ENCODE results near the gene AHI1. TPM values are rescaled to one million over a fixed set of nuclear protein-coding genes. Genes with fewer than 3 reads are reported as not detected.

AHI1 gene
- total RNA-seq, 2 donors from 2014 or later, result 18.0 to 37.9 TPM

- TF ChIP-seq POLR2A (IDR thresholded peaks at IDR 0.05) (no peak), POLR2AphosphoS5 (IDR thresholded peaks at IDR 0.05) (no peak)
- TF ChIP-seq, protein P1, sequence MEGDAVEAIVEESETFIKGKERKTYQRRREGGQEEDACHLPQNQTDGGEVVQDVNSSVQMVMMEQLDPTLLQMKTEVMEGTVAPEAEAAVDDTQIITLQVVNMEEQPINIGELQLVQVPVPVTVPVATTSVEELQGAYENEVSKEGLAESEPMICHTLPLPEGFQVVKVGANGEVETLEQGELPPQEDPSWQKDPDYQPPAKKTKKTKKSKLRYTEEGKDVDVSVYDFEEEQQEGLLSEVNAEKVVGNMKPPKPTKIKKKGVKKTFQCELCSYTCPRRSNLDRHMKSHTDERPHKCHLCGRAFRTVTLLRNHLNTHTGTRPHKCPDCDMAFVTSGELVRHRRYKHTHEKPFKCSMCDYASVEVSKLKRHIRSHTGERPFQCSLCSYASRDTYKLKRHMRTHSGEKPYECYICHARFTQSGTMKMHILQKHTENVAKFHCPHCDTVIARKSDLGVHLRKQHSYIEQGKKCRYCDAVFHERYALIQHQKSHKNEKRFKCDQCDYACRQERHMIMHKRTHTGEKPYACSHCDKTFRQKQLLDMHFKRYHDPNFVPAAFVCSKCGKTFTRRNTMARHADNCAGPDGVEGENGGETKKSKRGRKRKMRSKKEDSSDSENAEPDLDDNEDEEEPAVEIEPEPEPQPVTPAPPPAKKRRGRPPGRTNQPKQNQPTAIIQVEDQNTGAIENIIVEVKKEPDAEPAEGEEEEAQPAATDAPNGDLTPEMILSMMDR (IDR thresholded peaks at IDR 0.05), result no peak
- Histone ChIP-seq H3K27ac (no peak overlapping the region), H3K9me3 (no peaks in the 10 kb centered on the region), H3K27me3 (replicated peaks; ENCODE audit: insufficient read depth) (no peaks in the 10 kb centered on the region), H3K4me3 (no peak overlapping the region), H3K36me3 (no peaks in the 10 kb centered on the region), H3K4me1 (replicated peaks) (no peaks in the 10 kb centered on the region)
- intact Hi-C loops (cut with DNase I), result no loop called here
- WGBS, result 67% methylated on average over 6 of the region's 6 CpGs
- no peak for DNase-seq (ENCODE audit: low spot score)
Measured at GRCh38 chr6:135522965-135523692, 25.6 kb upstream of the AHI1 start.

DNA sequence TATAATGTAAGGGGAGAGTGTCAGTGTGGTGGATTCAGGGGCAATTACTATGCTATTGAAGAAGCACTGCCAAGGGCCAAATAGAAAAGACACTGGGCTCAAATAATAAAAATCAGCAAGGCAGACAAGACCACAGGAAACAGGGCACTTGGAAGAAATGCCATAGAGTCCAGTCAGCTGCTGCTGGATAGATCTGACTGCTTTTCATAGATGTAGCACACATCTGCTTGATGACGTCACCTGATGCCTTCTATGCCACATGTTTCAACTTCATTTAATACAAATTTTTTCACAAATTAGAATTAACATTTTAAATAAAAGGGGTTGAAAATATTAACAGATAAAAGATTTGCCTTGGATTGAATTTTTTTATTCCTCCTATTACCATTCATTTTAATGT, 23.9 kb upstream of the AHI1 start:
- Histone ChIP-seq H3K36me3 (no peaks in the 10 kb centered on the region), H3K4me1 (replicated peaks) (no peaks in the 10 kb centered on the region), H3K27me3 (replicated peaks; ENCODE audit: insufficient read depth) (no peaks in the 10 kb centered on the region), H3K9me3 (no peaks in the 10 kb centered on the region), H3K4me3 (no peak overlapping the region), H3K27ac (no peak overlapping the region)
- TF ChIP-seq POLR2AphosphoS5 (IDR thresholded peaks at IDR 0.05), result no peak
- TF ChIP-seq, protein P1 (IDR thresholded peaks at IDR 0.05), result no peak
- no peak for TF ChIP-seq POLR2A (IDR thresholded peaks at IDR 0.05)
- DNase-seq (ENCODE audit: low spot score), result no peak
- WGBS, result 94% methylated on average over 1 of the region's 1 CpG
- intact Hi-C loops (cut with DNase I), result no loop called here

DNA sequence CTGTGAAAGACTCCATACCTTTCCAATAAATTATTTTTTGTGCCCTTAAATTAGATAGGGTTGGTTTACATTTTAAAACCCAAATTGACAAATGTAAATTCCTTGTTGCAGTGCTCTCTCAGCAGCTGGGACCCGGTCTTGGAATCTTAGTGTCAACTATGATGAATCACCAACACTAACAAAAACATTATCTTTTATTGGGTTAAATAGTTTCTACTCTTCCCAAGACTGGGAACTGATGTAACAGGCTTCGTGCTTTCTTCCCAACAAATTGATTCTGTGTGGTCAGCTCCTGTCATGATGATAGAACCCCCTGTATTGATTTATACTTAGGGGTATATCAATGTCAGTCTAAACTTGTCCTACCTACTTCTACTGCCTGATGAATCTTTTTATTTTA, 23.2 kb upstream of the AHI1 start:
- DNase-seq (ENCODE audit: low spot score), result no peak
- H3K27ac ChIP-seq, result no peak overlapping the region
- H3K27me3 ChIP-seq (replicated peaks; ENCODE audit: insufficient read depth), result no peaks in the 10 kb centered on the region
- H3K4me3 ChIP-seq, result no peak overlapping the region
- no peaks in the 10 kb centered on the region for H3K36me3 ChIP-seq
- intact Hi-C loops (cut with DNase I), result no loop called here
- H3K4me1 ChIP-seq (replicated peaks), result no peaks in the 10 kb centered on the region
- WGBS, result 46% methylated on average over 2 of the region's 2 CpGs
- no peak for TF ChIP-seq POLR2A (IDR thresholded peaks at IDR 0.05)
- TF ChIP-seq, protein P1 (IDR thresholded peaks at IDR 0.05), result no peak
- no peak for TF ChIP-seq POLR2AphosphoS5 (IDR thresholded peaks at IDR 0.05)
- no peaks in the 10 kb centered on the region for H3K9me3 ChIP-seq

DNA sequence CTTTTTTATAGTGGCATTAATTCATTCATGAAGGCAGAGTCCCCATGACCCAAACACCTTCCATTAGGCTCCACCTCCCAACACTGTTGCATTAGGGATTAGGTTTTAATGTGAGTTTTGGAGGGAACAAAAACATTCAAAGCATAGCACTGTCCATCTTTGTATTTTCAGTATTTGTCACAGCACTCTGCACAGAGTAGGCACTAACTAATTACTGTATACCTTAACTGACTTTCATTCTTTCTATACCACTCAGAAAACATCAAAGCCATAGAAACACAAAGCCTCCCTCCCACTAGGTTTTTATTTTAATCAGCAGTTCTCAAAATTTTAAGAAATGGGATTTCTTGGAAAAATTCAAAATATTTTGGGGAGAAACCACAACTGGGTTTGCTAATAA, 21.8 kb upstream of the AHI1 start:
- Histone ChIP-seq H3K36me3 (no peaks in the 10 kb centered on the region), H3K27me3 (replicated peaks; ENCODE audit: insufficient read depth) (no peaks in the 10 kb centered on the region), H3K9me3 (no peaks in the 10 kb centered on the region), H3K27ac (no peak overlapping the region), H3K4me1 (replicated peaks) (no peaks in the 10 kb centered on the region), H3K4me3 (no peak overlapping the region)
- TF ChIP-seq POLR2A (IDR thresholded peaks at IDR 0.05), result no peak
- no peak for TF ChIP-seq POLR2AphosphoS5 (IDR thresholded peaks at IDR 0.05)
- TF ChIP-seq, protein P1 (IDR thresholded peaks at IDR 0.05), result no peak
- intact Hi-C loops (cut with DNase I), result no loop called here
- DNase-seq (ENCODE audit: low spot score), result no peak

- no peaks in the 10 kb centered on the region for H3K27me3 ChIP-seq (replicated peaks; ENCODE audit: insufficient read depth)
- H3K9me3 ChIP-seq, result no peaks in the 10 kb centered on the region
- TF ChIP-seq POLR2A (IDR thresholded peaks at IDR 0.05) (no peak), POLR2AphosphoS5 (IDR thresholded peaks at IDR 0.05) (no peak)
- TF ChIP-seq, protein P1 (IDR thresholded peaks at IDR 0.05), result no peak
- whole genome bisulfite sequencing, result 97% methylated on average over 2 of the region's 2 CpGs
- no peak overlapping the region for H3K4me3 ChIP-seq
- H3K4me1 ChIP-seq (replicated peaks), result no peaks in the 10 kb centered on the region
- no peak for DNase-seq (ENCODE audit: low spot score)
- no peak overlapping the region for H3K27ac ChIP-seq
- no peaks in the 10 kb centered on the region for H3K36me3 ChIP-seq
- intact Hi-C loops (cut with DNase I), result no loop called here
Measured at GRCh38 chr6:135517527-135517926, 20.0 kb upstream of the AHI1 start.
